Upper lobe of left lung (tissue), 6 donors: ENCODE measurements around the gene CHPT1. TPM values are rescaled to one million over a fixed set of nuclear protein-coding genes. Genes with fewer than 3 reads are reported as not detected.

Experiments
- ATAC-seq, 2 donors: fragments of 200-7000 bp; cut with Tn5 transposase; one replicate each; pipeline ENCODE4 v1.9.1; 2022; ENCODE audit warnings: mild to moderate bottlenecking in 2 of 2, moderate library complexity in 2 of 2; ENCODE audit not compliant: low FRiP score in 2 of 2
- DNase-seq, 2 donors: peaks; one replicate each; pipeline ENCODE4 v3.0.0-alpha.2; 2019 to 2020
- H3K27ac ChIP-seq, 4 donors: fragments of 200-600 bp; sonication (generic); one replicate each; pipeline ENCODE4 v1.5.1; 2016 to 2019
- H3K27me3 ChIP-seq, 4 donors: fragments of 200-600 bp; sonication (generic); one replicate each; pipeline ENCODE4 v1.5.1; 2017 to 2019
- H3K36me3 ChIP-seq, 4 donors: fragments of 200-600 bp; sonication (generic); one replicate each; pipeline ENCODE4 v1.5.1; 2016 to 2019
- H3K4me1 ChIP-seq, 4 donors: fragments of 200-600 bp; sonication (generic); one replicate each; pipeline ENCODE4 v1.5.1; 2018 to 2019
- H3K4me3 ChIP-seq, 4 donors: fragments of 200-600 bp; sonication (generic); one replicate each; pipeline ENCODE4 v1.5.1; 2017 to 2019; ENCODE audit warnings: mild to moderate bottlenecking in 2 of 4, moderate library complexity in 1 of 4
- H3K9me3 ChIP-seq, 4 donors: fragments of 200-600 bp; sonication (generic); one replicate each; pipeline ENCODE4 v1.5.1; 2018 to 2019
- CTCF ChIP-seq, 6 experiments: fragments of 450-650 bp in 4 of 6; fragments of 200-600 bp in 2 of 6; sonication (generic) in 2 of 6; IDR thresholded peaks; one replicate each; pipeline ENCODE4 v1.5.1; 2016 to 2019; ENCODE audit warnings: antibody characterized with exemption in 6 of 6
- EP300 ChIP-seq, 4 donors: sonication (generic); formaldehyde crosslinking; IDR thresholded peaks; one replicate each; pipeline ENCODE4 v1.5.1; 2017; ENCODE audit warnings: antibody characterized with exemption in 4 of 4, control low read depth in 2 of 4
- POLR2A ChIP-seq, 4 donors: fragments of 450-650 bp; IDR thresholded peaks; one replicate each; pipeline ENCODE4 v1.5.1; 2016 to 2017; ENCODE audit warnings: antibody characterized with exemption in 4 of 4, mild to moderate bottlenecking in 2 of 4
- POLR2AphosphoS5 ChIP-seq, 2 donors: sonication (generic); formaldehyde crosslinking; IDR thresholded peaks; one replicate each; pipeline ENCODE4 v1.5.1; 2017; ENCODE audit warnings: antibody characterized with exemption in 2 of 2
- WGBS, 2 donors: methylation state at CpG; one replicate each; pipeline ENCODE4 v1.1.5; 2017 to 2018; 5-methylcytosine and 5-hydroxymethylcytosine counted together
- total RNA-seq, 6 donors: library from RNA; depleted of rRNA in 4 of 6; stranded (reverse); fragments of >200 nt in 4 of 6; gene quantifications; one replicate each; pipeline versions ENCODE4 v1.1.0 to v1.2.1, GENCODE V29; 2016 to 2021
- donor health status: DM: no; HTN: no; CAD: no; lungs with moderate emphysema.
- donor health status: DM: no; HTN: yes; CAD: no; lungs with severe emphysema.

CHPT1 gene
- total RNA-seq, 6 donors from 2014 or later: 52.5 to 262 (median 113) TPM

DNA sequence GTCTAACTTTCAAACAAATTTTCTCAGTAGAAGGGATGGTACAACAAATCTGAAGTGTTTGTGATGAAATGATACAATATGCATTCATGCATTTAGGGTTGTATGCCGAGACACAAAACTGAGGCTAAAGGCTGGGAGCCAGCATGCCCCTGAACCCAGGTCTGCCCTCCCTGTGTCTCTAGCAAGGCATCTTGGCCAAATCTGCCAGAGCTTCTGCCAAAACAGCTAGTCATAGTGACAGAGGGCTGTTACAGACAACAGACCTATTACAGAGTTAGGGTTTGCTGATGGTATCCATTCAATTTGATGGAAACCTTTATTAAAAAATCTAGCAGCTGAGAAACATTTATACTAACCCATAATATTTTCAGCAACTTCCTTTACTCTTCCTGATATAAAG, 11.3 kb upstream of the CHPT1 start:
- Histone ChIP-seq H3K9me3 (no peaks in the 10 kb centered on the region), H3K4me3 (no peak overlapping the region), H3K4me1 (no peaks in the 10 kb centered on the region), H3K27ac (no peak overlapping the region), H3K27me3 (no peaks in the 10 kb centered on the region), H3K36me3 (no peaks in the 10 kb centered on the region)
- ATAC-seq: no peak
- no peak for DNase-seq
- no peak for TF ChIP-seq POLR2AphosphoS5 (IDR thresholded peaks at IDR 0.05)
- TF ChIP-seq POLR2A (IDR thresholded peaks at IDR 0.05): no peak
- TF ChIP-seq CTCF (IDR thresholded peaks at IDR 0.05): no peak
- no peak for TF ChIP-seq EP300 (IDR thresholded peaks at IDR 0.05)
- WGBS, 2 donors: 83 to 88% methylated on average over 1 of the region's 1 CpG

- DNase-seq (no peak), ATAC-seq (no peak)
- TF ChIP-seq EP300 (IDR thresholded peaks at IDR 0.05): no peak
- no peak for TF ChIP-seq POLR2AphosphoS5 (IDR thresholded peaks at IDR 0.05)
- TF ChIP-seq POLR2A (IDR thresholded peaks at IDR 0.05): no peak
- TF ChIP-seq CTCF (IDR thresholded peaks at IDR 0.05): no peak
- no peaks in the 10 kb centered on the region for H3K36me3 ChIP-seq
- H3K4me1 ChIP-seq: peaks cover 0 to 4% (median 2%) of the 10 kb centered on the region in 4 donors
- H3K9me3 ChIP-seq: no peaks in the 10 kb centered on the region
- WGBS, 2 donors: 44 to 54% methylated on average over 3 of the region's 3 CpGs
- H3K27me3 ChIP-seq: no peaks in the 10 kb centered on the region
- H3K27ac ChIP-seq: no peak overlapping the region
- no peak overlapping the region for H3K4me3 ChIP-seq
These were observed 6.8 kb upstream of the CHPT1 start for GRCh38 chr12:101690544-101691098.

DNA sequence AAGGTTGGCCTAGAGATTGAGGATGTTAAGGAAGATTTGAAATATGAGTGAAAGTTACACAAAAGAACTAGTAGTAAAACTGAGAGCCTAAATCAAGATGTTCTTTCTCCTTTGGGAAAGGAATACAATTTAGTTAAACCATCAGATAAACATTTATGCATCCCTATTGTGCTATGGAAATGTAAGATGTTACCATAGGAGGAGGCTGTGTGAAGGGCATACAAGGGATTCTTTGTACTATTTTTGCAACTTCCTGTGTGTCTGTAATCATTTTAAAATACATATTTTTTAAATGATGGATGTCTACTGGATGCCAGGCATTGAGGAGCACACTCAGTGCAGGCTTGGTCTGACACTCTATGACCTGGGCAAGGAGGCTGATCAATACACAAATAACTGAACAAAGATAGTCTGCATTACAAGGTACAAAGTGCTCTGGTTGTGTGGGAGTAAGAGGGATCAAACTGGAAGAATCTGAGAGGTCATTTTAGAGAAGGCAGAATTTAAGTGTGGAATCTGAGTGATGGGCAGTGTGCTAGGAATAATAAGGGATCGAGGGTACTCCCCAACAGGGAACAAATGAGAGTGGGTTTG, 5.8 kb upstream of the CHPT1 start:
- Histone ChIP-seq H3K4me3 (no peak overlapping the region), H3K36me3 (no peaks in the 10 kb centered on the region), H3K4me1 (peaks cover 7 to 13% (median 12%) of the 10 kb centered on the region in 4 donors), H3K27ac (no peak overlapping the region), H3K9me3 (no peaks in the 10 kb centered on the region), H3K27me3 (no peaks in the 10 kb centered on the region)
- no peak for DNase-seq
- no peak for TF ChIP-seq CTCF (IDR thresholded peaks at IDR 0.05)
- TF ChIP-seq POLR2A (IDR thresholded peaks at IDR 0.05): no peak
- TF ChIP-seq POLR2AphosphoS5 (IDR thresholded peaks at IDR 0.05): no peak
- ATAC-seq: no peak
- WGBS, 2 donors: 89 to 100% methylated on average over 1 of the region's 1 CpG

DNA sequence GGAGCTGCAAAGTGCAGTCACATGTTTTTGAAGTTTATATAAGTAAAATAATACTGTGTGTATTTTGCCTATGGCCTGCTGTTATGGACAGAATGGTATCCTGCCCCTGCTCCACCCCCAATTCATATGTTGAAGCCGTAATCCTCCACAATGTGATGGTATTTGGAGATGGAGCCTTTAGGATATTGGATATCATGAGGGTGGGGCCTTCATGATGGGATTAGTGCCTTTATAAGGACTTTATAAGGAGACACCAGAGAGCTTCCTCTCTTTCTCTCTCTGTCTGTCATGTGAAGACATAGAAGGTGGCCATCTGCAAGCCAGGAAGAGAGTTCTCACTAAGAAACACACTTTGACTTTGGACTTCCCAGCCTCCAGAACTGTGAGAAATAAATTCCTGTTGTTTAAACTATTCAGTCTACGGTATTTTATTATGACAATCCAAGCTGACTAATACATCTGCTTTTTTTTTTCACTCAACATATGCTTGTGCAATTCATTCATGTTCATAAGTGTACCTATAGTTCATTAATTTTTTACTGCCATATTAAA, 3.1 kb upstream of the CHPT1 start:
- WGBS, 2 donors: 93 to 95% methylated on average over 2 of the region's 2 CpGs
- H3K27me3 ChIP-seq: no peaks in the 10 kb centered on the region
- no peak for TF ChIP-seq EP300 (IDR thresholded peaks at IDR 0.05)
- TF ChIP-seq CTCF (IDR thresholded peaks at IDR 0.05): no peak
- TF ChIP-seq POLR2AphosphoS5 (IDR thresholded peaks at IDR 0.05): no peak
- TF ChIP-seq POLR2A (IDR thresholded peaks at IDR 0.05): no peak

GRCh38 chr12:101694986-101695385, 2.5 kb upstream of the CHPT1 start:
- 97 to 99% methylated on average over 2 of the region's 2 CpGs for WGBS, 2 donors
- no peak overlapping the region for H3K4me3 ChIP-seq
- no peak for ATAC-seq

More for the DNA sequence above, 3.1 kb upstream of the CHPT1 start:
- Histone ChIP-seq H3K27ac (no peak overlapping the region), H3K36me3 (no peaks in the 10 kb centered on the region), H3K9me3 (no peaks in the 10 kb centered on the region), H3K4me3 (no peak overlapping the region), H3K4me1 (peaks cover 20 to 27% (median 22%) of the 10 kb centered on the region in 4 donors)
- ATAC-seq (no peak), DNase-seq (no peak)

More at GRCh38 chr12:101694986-101695385, 2.5 kb upstream of the CHPT1 start:
- Histone ChIP-seq H3K4me1 (peaks cover 22 to 33% (median 26%) of the 10 kb centered on the region in 4 donors), H3K36me3 (no peaks in the 10 kb centered on the region), H3K27me3 (no peaks in the 10 kb centered on the region), H3K9me3 (no peaks in the 10 kb centered on the region), H3K27ac (no peak overlapping the region)
- no peak for DNase-seq
- no peak for TF ChIP-seq POLR2A (IDR thresholded peaks at IDR 0.05)
- TF ChIP-seq POLR2AphosphoS5 (IDR thresholded peaks at IDR 0.05): no peak
- TF ChIP-seq EP300 (IDR thresholded peaks at IDR 0.05): no peak
- TF ChIP-seq CTCF (IDR thresholded peaks at IDR 0.05): no peak
